Fibroblast of skin of left biceps (primary cell): ENCODE data around the gene TRMT61A.
"Not testable (repeated sequence)": the region's sequence is repeated elsewhere in the genome, so short reads cannot be mapped to it uniquely, and the experiment has no call there.

Experiments
- DNase-seq, 2 experiments: peaks; one replicate each; pipeline ENCODE4 v3.0.0-alpha.2; 2013; ENCODE audit warnings: low read depth in 2 of 2

TRMT61A gene

GRCh38 chr14:103508521-103509329 is 20.3 kb upstream of the TRMT61A start:
- no peak for DNase-seq

GRCh38 chr14:103509864-103510723 is 18.9 kb upstream of the TRMT61A start:
- DNase-seq, result no peak

GRCh38 chr14:103510724-103511693 is 18.0 kb upstream of the TRMT61A start:
- no peak for DNase-seq

- DNase-seq, result not testable (repeated sequence)
Measured at GRCh38 chr14:103512180-103512579, 16.8 kb upstream of the TRMT61A start.

GRCh38 chr14:103512701-103513611 is 16.0 kb upstream of the TRMT61A start:
- DNase-seq, result no peak

- DNase-seq, result no peak
Measured at GRCh38 chr14:103514596-103515421, 14.2 kb upstream of the TRMT61A start.

- DNase-seq, result no peak
Measured at GRCh38 chr14:103516426-103517173, 12.4 kb upstream of the TRMT61A start.

- DNase-seq, result no peak
Measured at GRCh38 chr14:103517174-103517566, 11.8 kb upstream of the TRMT61A start.

GRCh38 chr14:103517721-103518421 is 11.1 kb upstream of the TRMT61A start:
- DNase-seq, result no peak

GRCh38 chr14:103518422-103519042 is 10.5 kb upstream of the TRMT61A start:
- no peak for DNase-seq

GRCh38 chr14:103519043-103519836 is 9.8 kb upstream of the TRMT61A start:
- DNase-seq, result no peak

GRCh38 chr14:103519837-103520212 is 9.2 kb upstream of the TRMT61A start:
- no peak for DNase-seq

GRCh38 chr14:103520269-103520656 is 8.7 kb upstream of the TRMT61A start:
- no peak for DNase-seq

GRCh38 chr14:103520657-103521437 is 8.1 kb upstream of the TRMT61A start:
- peak in 1 of 2 experiments; percentile 32 for DNase-seq

- DNase-seq, result no peak
Measured at GRCh38 chr14:103521438-103521950, 7.5 kb upstream of the TRMT61A start.

- no peak for DNase-seq
Measured at GRCh38 chr14:103521951-103522563, 6.9 kb upstream of the TRMT61A start.
